Colonic mucosa (tissue), 4 donors: ENCODE data around the gene TTLL6. TPM values are rescaled to one million over a fixed set of nuclear protein-coding genes. Genes with fewer than 3 reads are reported as not detected.

Experiments used
- DNase-seq: peaks from one replicate; pipeline ENCODE4 v3.0.0-alpha.2; 2020
- H3K27ac ChIP-seq: fragments of 200-600 bp; one replicate; pipeline ENCODE4 v1.8.0; 2021
- H3K27me3 ChIP-seq: fragments of 200-600 bp; one replicate; pipeline ENCODE4 v1.8.0; 2021
- H3K36me3 ChIP-seq: fragments of 200-600 bp; one replicate; pipeline ENCODE4 v1.8.0; 2021
- H3K4me1 ChIP-seq: fragments of 200-600 bp; one replicate; pipeline ENCODE4 v1.8.0; 2021; ENCODE audit warnings: mild to moderate bottlenecking
- H3K4me3 ChIP-seq: fragments of 200-600 bp; one replicate; pipeline ENCODE4 v1.8.0; 2021
- H3K9ac ChIP-seq, 2 donors: one replicate each; pipeline ENCODE4 v1.7.0; 2013; ENCODE audit warnings: control low read depth in 2 of 2, low read depth in 2 of 2, low read length in 2 of 2
- H3K9me3 ChIP-seq: fragments of 200-600 bp; one replicate; pipeline ENCODE4 v1.8.0; 2021
- intact Hi-C: fragments of 100-400 bp; cut with DNase I; formaldehyde crosslinking; loops from one replicate; pipeline ENCODE4 v1.14.1; 2022
- total RNA-seq, 2 donors: library from RNA; stranded (reverse); fragmentation: NEBNext Ultra II Directional in 1 of 2; extraction: Animal tissue kit (Norgen Biotek cat#: 25700) in 1 of 2; gene quantifications; one replicate each; pipeline ENCODE4 v1.2.1, GENCODE V29; 2021
- TF ChIP-seq, protein P1 (sequence below): fragments of 200-600 bp; IDR thresholded peaks from one replicate; pipeline ENCODE4 v1.8.0; 2022; ENCODE audit warnings: antibody characterized with exemption, mild to moderate bottlenecking
- donor health status: healthy.
- donor health status: DM: no; HTN: no; CAD: no.
- donor health status: DM: no; HTN: no; CAD: no.

Gene TTLL6
- total RNA-seq, 2 donors from 2014 or later: 8.2 to 18.7 TPM

DNA sequence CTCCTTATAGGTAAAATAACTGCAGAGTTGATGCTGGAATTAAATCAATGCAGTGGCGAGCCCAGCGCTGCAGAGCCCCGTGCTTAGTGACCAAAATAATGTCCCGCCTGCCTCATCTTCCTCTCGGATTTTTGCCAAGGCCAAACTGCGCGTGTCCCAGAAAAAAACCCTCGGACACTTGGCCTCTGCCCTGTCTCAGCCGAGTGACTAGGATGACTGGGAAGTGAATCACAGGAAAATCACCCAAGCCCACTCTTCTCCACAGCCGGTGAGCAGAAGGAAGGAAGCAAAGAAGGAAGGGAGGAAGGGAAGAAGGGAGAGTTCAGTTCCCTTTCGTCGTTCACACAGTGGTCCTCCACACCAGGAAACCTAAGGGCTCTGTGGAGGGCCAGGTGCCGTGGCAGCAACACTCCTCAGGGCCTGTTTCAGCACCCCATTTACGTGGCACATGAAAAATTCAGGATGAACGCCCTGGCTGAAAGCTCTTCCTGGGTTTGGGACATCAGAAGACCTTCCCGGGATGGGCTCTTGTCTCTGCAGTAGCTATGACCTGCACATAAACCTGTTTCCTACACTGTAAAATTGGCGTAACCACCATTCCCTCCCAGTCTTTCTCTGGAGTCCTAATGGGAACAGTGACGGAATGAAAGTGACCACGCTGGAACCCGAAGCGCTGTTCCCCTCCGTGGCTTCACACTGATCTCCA lies 63.1 kb downstream of the TTLL6 start:
- intact Hi-C loops: no loop called here
- Histone ChIP-seq H3K36me3 (no peaks in the 10 kb centered on the region), H3K9ac (no peak overlapping the region), H3K4me3 (no peak overlapping the region), H3K9me3 (no peaks in the 10 kb centered on the region), H3K27me3 (peaks cover 49% of the 10 kb centered on the region), H3K27ac (no peak overlapping the region), H3K4me1 (no peaks in the 10 kb centered on the region)
- DNase-seq: no peak
- TF ChIP-seq, protein P1, sequence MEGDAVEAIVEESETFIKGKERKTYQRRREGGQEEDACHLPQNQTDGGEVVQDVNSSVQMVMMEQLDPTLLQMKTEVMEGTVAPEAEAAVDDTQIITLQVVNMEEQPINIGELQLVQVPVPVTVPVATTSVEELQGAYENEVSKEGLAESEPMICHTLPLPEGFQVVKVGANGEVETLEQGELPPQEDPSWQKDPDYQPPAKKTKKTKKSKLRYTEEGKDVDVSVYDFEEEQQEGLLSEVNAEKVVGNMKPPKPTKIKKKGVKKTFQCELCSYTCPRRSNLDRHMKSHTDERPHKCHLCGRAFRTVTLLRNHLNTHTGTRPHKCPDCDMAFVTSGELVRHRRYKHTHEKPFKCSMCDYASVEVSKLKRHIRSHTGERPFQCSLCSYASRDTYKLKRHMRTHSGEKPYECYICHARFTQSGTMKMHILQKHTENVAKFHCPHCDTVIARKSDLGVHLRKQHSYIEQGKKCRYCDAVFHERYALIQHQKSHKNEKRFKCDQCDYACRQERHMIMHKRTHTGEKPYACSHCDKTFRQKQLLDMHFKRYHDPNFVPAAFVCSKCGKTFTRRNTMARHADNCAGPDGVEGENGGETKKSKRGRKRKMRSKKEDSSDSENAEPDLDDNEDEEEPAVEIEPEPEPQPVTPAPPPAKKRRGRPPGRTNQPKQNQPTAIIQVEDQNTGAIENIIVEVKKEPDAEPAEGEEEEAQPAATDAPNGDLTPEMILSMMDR: no peak

DNA sequence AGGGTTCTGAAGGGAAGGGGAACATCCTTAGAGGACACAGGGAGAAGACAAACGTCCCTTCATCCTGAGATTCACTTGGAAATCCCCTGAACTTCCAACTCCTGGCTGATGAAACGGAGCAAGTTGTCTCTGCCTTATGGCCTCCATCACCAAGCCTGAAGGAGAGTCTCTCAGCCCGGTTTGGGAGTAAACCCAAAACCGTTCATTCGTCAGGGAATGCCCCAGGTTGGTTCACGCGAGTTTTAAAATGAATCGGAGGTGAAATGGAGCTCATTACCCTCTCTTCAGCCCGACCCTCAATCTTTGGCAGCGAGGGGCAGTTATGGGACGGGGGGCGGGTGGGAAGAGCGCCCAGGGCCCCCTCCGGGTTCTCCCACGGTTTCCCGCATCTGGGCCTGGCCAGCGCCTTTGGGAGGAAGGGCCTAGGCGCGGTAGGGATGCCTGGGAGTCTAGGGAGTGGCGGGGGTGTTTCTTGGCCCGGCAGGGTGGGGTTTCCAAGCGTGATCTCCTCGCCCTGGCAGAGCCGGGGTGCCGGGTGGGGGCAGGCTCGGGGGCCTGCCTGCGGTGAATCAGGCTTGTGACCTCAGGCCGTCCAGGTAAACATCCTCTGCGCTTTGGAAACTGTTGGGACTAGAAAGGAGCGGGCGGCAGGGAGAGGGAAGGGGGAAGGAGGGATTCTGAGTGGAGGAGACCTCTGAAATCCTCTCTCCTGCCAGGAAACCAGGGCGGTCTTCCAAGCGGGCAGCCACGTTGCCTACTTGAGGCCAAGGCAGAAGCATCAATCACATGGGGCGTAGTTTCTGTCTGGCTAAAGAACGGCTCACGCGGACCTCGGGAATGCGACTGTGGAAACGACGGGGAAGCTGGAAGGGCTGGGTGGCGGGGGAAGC lies 64.4 kb downstream of the TTLL6 start:
- DNase-seq: no peak
- H3K4me1 ChIP-seq: no peaks in the 10 kb centered on the region
- H3K9ac ChIP-seq: no peak overlapping the region
- H3K36me3 ChIP-seq: no peaks in the 10 kb centered on the region
- peaks cover 59% of the 10 kb centered on the region for H3K27me3 ChIP-seq
- H3K4me3 ChIP-seq: no peak overlapping the region
- intact Hi-C loops: no loop called here
- H3K27ac ChIP-seq: no peak overlapping the region
- TF ChIP-seq, protein P1: no peak
- no peaks in the 10 kb centered on the region for H3K9me3 ChIP-seq

DNA sequence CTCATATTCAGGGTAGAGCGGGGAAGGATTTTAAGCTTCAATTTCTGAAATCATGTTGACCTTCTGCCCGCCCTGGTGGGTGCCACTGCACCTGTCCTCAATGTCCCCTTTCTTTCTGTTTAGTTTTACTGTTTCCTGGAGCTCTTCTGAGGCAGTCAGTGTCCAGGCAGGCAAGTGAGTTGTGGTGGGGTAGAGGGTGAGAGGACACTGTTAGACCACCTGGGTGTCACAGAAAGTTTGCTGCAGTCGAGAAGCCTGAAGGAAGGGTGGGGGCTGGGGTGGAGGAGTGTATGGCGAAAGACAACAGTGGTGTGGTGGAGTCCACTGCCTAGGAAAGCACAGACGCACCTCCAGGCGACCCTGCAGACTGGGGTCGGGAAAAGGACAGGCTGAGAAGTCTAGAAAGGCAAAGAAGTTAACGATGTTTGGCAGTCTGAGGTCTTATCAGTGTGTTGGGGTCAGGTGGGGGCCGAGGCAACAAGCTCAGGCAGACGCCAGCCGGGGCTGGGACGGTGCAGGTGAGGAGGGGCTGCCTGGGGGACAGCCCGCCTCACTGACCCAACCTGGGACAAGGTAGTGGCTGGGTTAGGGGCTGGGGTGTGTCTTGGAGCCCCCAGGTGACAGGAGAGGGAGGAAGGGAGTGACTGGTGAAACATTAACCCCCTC lies 65.2 kb downstream of the TTLL6 start:
- TF ChIP-seq, protein P1: no peak
- Histone ChIP-seq H3K9ac (no peak overlapping the region), H3K4me3 (no peak overlapping the region), H3K4me1 (no peaks in the 10 kb centered on the region), H3K27me3 (peaks cover 67% of the 10 kb centered on the region), H3K36me3 (no peaks in the 10 kb centered on the region), H3K9me3 (no peaks in the 10 kb centered on the region), H3K27ac (no peak overlapping the region)
- intact Hi-C loops: no loop called here
- DNase-seq: no peak

DNA sequence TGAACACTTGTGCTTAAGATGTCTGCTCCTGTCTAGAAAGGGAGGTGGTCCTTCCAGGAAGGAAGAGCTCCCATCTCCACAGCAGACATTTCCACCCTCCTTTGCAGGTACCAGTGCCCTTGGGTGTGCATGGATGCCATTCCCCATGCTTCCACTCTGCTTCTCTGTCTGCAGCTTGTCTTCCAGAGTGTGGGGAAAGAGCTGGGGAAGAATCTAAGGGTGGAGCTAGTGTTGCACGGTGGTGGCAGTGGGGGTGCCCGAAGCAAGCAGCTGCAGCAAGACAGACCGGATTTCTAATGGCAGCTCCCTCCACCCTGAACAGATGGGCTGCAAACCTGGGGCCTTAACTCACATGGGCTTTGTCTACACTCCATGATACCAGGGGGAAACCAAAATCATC lies 65.9 kb downstream of the TTLL6 start:
- Histone ChIP-seq H3K4me3 (no peak overlapping the region), H3K9me3 (no peaks in the 10 kb centered on the region), H3K36me3 (no peaks in the 10 kb centered on the region), H3K27ac (no peak overlapping the region), H3K27me3 (peaks cover 71% of the 10 kb centered on the region), H3K9ac (no peak overlapping the region), H3K4me1 (no peaks in the 10 kb centered on the region)
- DNase-seq: no peak
- TF ChIP-seq, protein P1: no peak
- intact Hi-C loops: no loop called here
